Activated CD4-positive, alpha-beta T cell treated with anti-CD3 and anti-CD28 coated beads for 24 hours (primary cell): ENCODE measurements around the gene ANKRD42.
"Not testable (repeated sequence)": the region's sequence is repeated elsewhere in the genome, so short reads cannot be mapped to it uniquely, and the experiment has no call there.

Experiments used
- DNase-seq, 2 donors: peaks; one replicate each; pipeline ENCODE4 v3.0.0-alpha.2; 2020; ENCODE audit warnings: low read depth in 2 of 2

Gene ANKRD42

GRCh38 chr11:83172551-83172950 lies 21.0 kb upstream of the ANKRD42 start:
- DNase-seq: no peak

GRCh38 chr11:83174008-83174407 lies 19.5 kb upstream of the ANKRD42 start:
- no peak for DNase-seq

GRCh38 chr11:83175815-83176214 lies 17.7 kb upstream of the ANKRD42 start:
- DNase-seq: no peak

GRCh38 chr11:83181815-83182214 lies 11.7 kb upstream of the ANKRD42 start:
- DNase-seq: no peak

GRCh38 chr11:83185767-83186166 lies 7.7 kb upstream of the ANKRD42 start:
- DNase-seq: no peak

GRCh38 chr11:83187465-83187864 lies 6.0 kb upstream of the ANKRD42 start:
- no peak for DNase-seq

GRCh38 chr11:83191491-83191890 lies 2.0 kb upstream of the ANKRD42 start:
- DNase-seq: no peak

- no peak for DNase-seq
These were observed 1.5 kb upstream of the ANKRD42 start for GRCh38 chr11:83191986-83192385.

GRCh38 chr11:83192606-83193245 lies 786 bp upstream of the ANKRD42 start:
- no peak for DNase-seq

- peak; percentile 6 to 38 for DNase-seq
These were observed 1.0 kb downstream of the ANKRD42 start for GRCh38 chr11:83194281-83195142.

GRCh38 chr11:83195143-83195466 lies 1.6 kb downstream of the ANKRD42 start:
- DNase-seq: no peak

GRCh38 chr11:83195649-83196048 lies 2.1 kb downstream of the ANKRD42 start:
- DNase-seq: no peak

GRCh38 chr11:83200035-83200434 lies 6.5 kb downstream of the ANKRD42 start:
- DNase-seq: no peak

GRCh38 chr11:83205608-83206185 lies 12.2 kb downstream of the ANKRD42 start:
- DNase-seq: no peak

- DNase-seq: no peak
These were observed 12.7 kb downstream of the ANKRD42 start for GRCh38 chr11:83206221-83206620.

- DNase-seq: not testable (repeated sequence)
These were observed 13.4 kb downstream of the ANKRD42 start for GRCh38 chr11:83206771-83207382.

GRCh38 chr11:83219095-83219494 lies 25.6 kb downstream of the ANKRD42 start:
- DNase-seq: no peak

GRCh38 chr11:83220260-83220659 lies 26.7 kb downstream of the ANKRD42 start:
- no peak for DNase-seq

GRCh38 chr11:83221694-83222093 lies 28.2 kb downstream of the ANKRD42 start:
- no peak for DNase-seq

- no peak for DNase-seq
These were observed 29.0 kb downstream of the ANKRD42 start for GRCh38 chr11:83222499-83222898.

GRCh38 chr11:83223457-83223856 lies 29.9 kb downstream of the ANKRD42 start:
- DNase-seq: no peak

- no peak for DNase-seq
These were observed 42.3 kb downstream of the ANKRD42 start for GRCh38 chr11:83235825-83236224.

GRCh38 chr11:83238111-83238510 lies 44.6 kb downstream of the ANKRD42 start:
- no peak for DNase-seq
